Stimulated activated memory B cell treated with anti-CD40 and anti-IgM and Interleukin-4, amounts not matched to agents 10 μg/mL and 1 μg/mL and 100 μg/mL, for 72 hours (primary cell): ENCODE results near the gene MTA1.

ENCODE experiments used
- ATAC-seq: fragments of 150-1000 bp; cut with Tn5 transposase; 2 replicates; pipeline ENCODE4 v1.10.0; 2021
- H3K27ac Mint-ChIP-seq: one replicate; pipeline ENCODE4 v1.8.0; 2022; ENCODE audit warnings: mild to moderate bottlenecking, mixed read lengths
- H3K27me3 Mint-ChIP-seq: one replicate; pipeline ENCODE4 v1.8.0; 2022; ENCODE audit warnings: mixed read lengths
- H3K36me3 Mint-ChIP-seq: one replicate; pipeline ENCODE4 v1.8.0; 2022; ENCODE audit warnings: mixed read lengths
- H3K4me1 Mint-ChIP-seq: one replicate; pipeline ENCODE4 v1.8.0; 2022; ENCODE audit warnings: mixed read lengths
- H3K4me3 Mint-ChIP-seq: one replicate; pipeline ENCODE4 v1.8.0; 2022; ENCODE audit warnings: mild to moderate bottlenecking, moderate library complexity, mixed read lengths
- H3K9me3 Mint-ChIP-seq: one replicate; pipeline ENCODE4 v1.8.0; 2022; ENCODE audit warnings: mixed read lengths

MTA1 gene

GRCh38 chr14:105412771-105413543, 6.7 kb upstream of the MTA1 start:
- Mint-ChIP-seq H3K9me3 (no peaks in the 10 kb centered on the region), H3K4me1 (peaks cover 25% of the 10 kb centered on the region), H3K27ac (no peak overlapping the region), H3K27me3 (peaks cover 40% of the 10 kb centered on the region), H3K36me3 (no peaks in the 10 kb centered on the region), H3K4me3 (no peak overlapping the region)
- no peak for ATAC-seq

- H3K4me1 Mint-ChIP-seq = peaks cover 28% of the 10 kb centered on the region
- H3K4me3 Mint-ChIP-seq = no peak overlapping the region
- peaks cover 46% of the 10 kb centered on the region for H3K27me3 Mint-ChIP-seq
- H3K27ac Mint-ChIP-seq = no peak overlapping the region
- no peaks in the 10 kb centered on the region for H3K36me3 Mint-ChIP-seq
- ATAC-seq = no peak
- no peaks in the 10 kb centered on the region for H3K9me3 Mint-ChIP-seq
Observed at GRCh38 chr14:105413544-105413886, 6.1 kb upstream of the MTA1 start.

- H3K27me3 Mint-ChIP-seq = peaks cover 48% of the 10 kb centered on the region
- H3K4me1 Mint-ChIP-seq = peaks cover 27% of the 10 kb centered on the region
- H3K4me3 Mint-ChIP-seq = peak overlapping the region; percentile 72
- H3K27ac Mint-ChIP-seq = peak overlapping the region; percentile 53
- no peaks in the 10 kb centered on the region for H3K9me3 Mint-ChIP-seq
- peak; percentile 88 for ATAC-seq
- no peaks in the 10 kb centered on the region for H3K36me3 Mint-ChIP-seq
Observed at GRCh38 chr14:105414456-105415371, 4.9 kb upstream of the MTA1 start.

- Mint-ChIP-seq H3K27me3 (peaks cover 45% of the 10 kb centered on the region), H3K27ac (no peak overlapping the region), H3K4me1 (peaks cover 25% of the 10 kb centered on the region), H3K4me3 (peak overlapping the region; percentile 55), H3K9me3 (no peaks in the 10 kb centered on the region), H3K36me3 (no peaks in the 10 kb centered on the region)
- ATAC-seq = no peak
Observed at GRCh38 chr14:105415481-105416428, 3.9 kb upstream of the MTA1 start.

GRCh38 chr14:105416671-105417070, 3.0 kb upstream of the MTA1 start:
- no peaks in the 10 kb centered on the region for H3K36me3 Mint-ChIP-seq
- H3K4me3 Mint-ChIP-seq = no peak overlapping the region
- peaks cover 41% of the 10 kb centered on the region for H3K27me3 Mint-ChIP-seq
- no peak overlapping the region for H3K27ac Mint-ChIP-seq
- H3K4me1 Mint-ChIP-seq = peaks cover 25% of the 10 kb centered on the region
- no peak for ATAC-seq
- H3K9me3 Mint-ChIP-seq = no peaks in the 10 kb centered on the region

- H3K27ac Mint-ChIP-seq = no peak overlapping the region
- no peaks in the 10 kb centered on the region for H3K9me3 Mint-ChIP-seq
- ATAC-seq = no peak
- H3K4me3 Mint-ChIP-seq = no peak overlapping the region
- peaks cover 31% of the 10 kb centered on the region for H3K27me3 Mint-ChIP-seq
- peaks cover 32% of the 10 kb centered on the region for H3K4me1 Mint-ChIP-seq
- no peaks in the 10 kb centered on the region for H3K36me3 Mint-ChIP-seq
Observed at GRCh38 chr14:105417690-105418121, 1.9 kb upstream of the MTA1 start.

GRCh38 chr14:105418269-105419194, 1.1 kb upstream of the MTA1 start:
- H3K27ac Mint-ChIP-seq = peak overlapping the region; percentile 57
- peaks cover 23% of the 10 kb centered on the region for H3K27me3 Mint-ChIP-seq
- H3K4me1 Mint-ChIP-seq = peaks cover 33% of the 10 kb centered on the region
- peak overlapping the region; percentile 76 for H3K4me3 Mint-ChIP-seq
- no peaks in the 10 kb centered on the region for H3K9me3 Mint-ChIP-seq
- H3K36me3 Mint-ChIP-seq = no peaks in the 10 kb centered on the region
- ATAC-seq = no peak

- Mint-ChIP-seq H3K9me3 (no peaks in the 10 kb centered on the region), H3K36me3 (no peaks in the 10 kb centered on the region), H3K4me3 (peak overlapping the region; percentile 95), H3K4me1 (peaks cover 33% of the 10 kb centered on the region), H3K27me3 (peaks cover 14% of the 10 kb centered on the region), H3K27ac (peak overlapping the region; percentile 89)
- ATAC-seq = peak; percentile 56
Observed at GRCh38 chr14:105420101-105420973, 710 bp downstream of the MTA1 start.

- H3K4me1 Mint-ChIP-seq = peaks cover 36% of the 10 kb centered on the region
- peak overlapping the region; percentile 89 for H3K27ac Mint-ChIP-seq
- peaks cover 14% of the 10 kb centered on the region for H3K27me3 Mint-ChIP-seq
- no peaks in the 10 kb centered on the region for H3K9me3 Mint-ChIP-seq
- peak; percentile 2 for ATAC-seq
- H3K4me3 Mint-ChIP-seq = peak overlapping the region; percentile 95
- peaks cover 4% of the 10 kb centered on the region for H3K36me3 Mint-ChIP-seq
Observed at GRCh38 chr14:105420974-105421674, 1.5 kb downstream of the MTA1 start.

- ATAC-seq = peak; percentile 22
- peak overlapping the region; percentile 89 for H3K27ac Mint-ChIP-seq
- peaks cover 39% of the 10 kb centered on the region for H3K4me1 Mint-ChIP-seq
- no peaks in the 10 kb centered on the region for H3K9me3 Mint-ChIP-seq
- peaks cover 14% of the 10 kb centered on the region for H3K27me3 Mint-ChIP-seq
- peak overlapping the region; percentile 95 for H3K4me3 Mint-ChIP-seq
- H3K36me3 Mint-ChIP-seq = peaks cover 13% of the 10 kb centered on the region
Observed at GRCh38 chr14:105421723-105422615, 2.3 kb downstream of the MTA1 start.

- Mint-ChIP-seq H3K9me3 (no peaks in the 10 kb centered on the region), H3K27ac (peak overlapping the region; percentile 89), H3K36me3 (peaks cover 18% of the 10 kb centered on the region), H3K4me3 (no peak overlapping the region), H3K27me3 (peaks cover 13% of the 10 kb centered on the region), H3K4me1 (peaks cover 44% of the 10 kb centered on the region)
- ATAC-seq = no peak
Observed at GRCh38 chr14:105422695-105423487, 3.3 kb downstream of the MTA1 start.
